ENCODE data around the gene MEA1. TPM values are rescaled to one million over a fixed set of nuclear protein-coding genes. Genes with fewer than 3 reads are reported as not detected.
A peak's percentile ranks its signal among the peaks of the same experiment; 100 is the strongest.

The MEA1 gene
- total and polyA plus RNA-seq, 12 donors = 54.6 to 142 (median 76.3) TPM

- peaks cover 10 to 12% of the 10 kb centered on the region in 2 donors for H3K4me1 ChIP-seq (replicated peaks in 1 of 2)
- H3K27ac ChIP-seq = peak overlapping the region; percentile 34 to 89 (median 87)
- DNase-seq = peak in 3 of 7 donors; percentile 29 to 44 (median 31)
- intact Hi-C loops (cut with DNase I) = no loop called here
- no peaks in the 10 kb centered on the region for H3K27me3 ChIP-seq
- WGBS, 4 donors = 11 to 18% (median 11%) methylated on average over 17 to 22 of the region's 22 CpGs
- H3K9me3 ChIP-seq (replicated peaks in 1 of 3) = no peaks in the 10 kb centered on the region
- peak overlapping the region; percentile 29 to 86 (median 66) for H3K4me3 ChIP-seq
- peaks cover 0 to 48% of the 10 kb centered on the region in 2 donors for H3K36me3 ChIP-seq (replicated peaks in 1 of 2)
- TF ChIP-seq POLR2A (IDR thresholded peaks at IDR 0.05) = no peak
- TF ChIP-seq, protein P1, sequence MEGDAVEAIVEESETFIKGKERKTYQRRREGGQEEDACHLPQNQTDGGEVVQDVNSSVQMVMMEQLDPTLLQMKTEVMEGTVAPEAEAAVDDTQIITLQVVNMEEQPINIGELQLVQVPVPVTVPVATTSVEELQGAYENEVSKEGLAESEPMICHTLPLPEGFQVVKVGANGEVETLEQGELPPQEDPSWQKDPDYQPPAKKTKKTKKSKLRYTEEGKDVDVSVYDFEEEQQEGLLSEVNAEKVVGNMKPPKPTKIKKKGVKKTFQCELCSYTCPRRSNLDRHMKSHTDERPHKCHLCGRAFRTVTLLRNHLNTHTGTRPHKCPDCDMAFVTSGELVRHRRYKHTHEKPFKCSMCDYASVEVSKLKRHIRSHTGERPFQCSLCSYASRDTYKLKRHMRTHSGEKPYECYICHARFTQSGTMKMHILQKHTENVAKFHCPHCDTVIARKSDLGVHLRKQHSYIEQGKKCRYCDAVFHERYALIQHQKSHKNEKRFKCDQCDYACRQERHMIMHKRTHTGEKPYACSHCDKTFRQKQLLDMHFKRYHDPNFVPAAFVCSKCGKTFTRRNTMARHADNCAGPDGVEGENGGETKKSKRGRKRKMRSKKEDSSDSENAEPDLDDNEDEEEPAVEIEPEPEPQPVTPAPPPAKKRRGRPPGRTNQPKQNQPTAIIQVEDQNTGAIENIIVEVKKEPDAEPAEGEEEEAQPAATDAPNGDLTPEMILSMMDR (IDR thresholded peaks at IDR 0.05) = no peak
Measured at GRCh38 chr6:43052842-43053544, 39.2 kb upstream of the MEA1 start.

- peaks cover 10 to 12% of the 10 kb centered on the region in 2 donors for H3K4me1 ChIP-seq (replicated peaks in 1 of 2)
- H3K36me3 ChIP-seq (replicated peaks in 1 of 2) = peaks cover 0 to 47% of the 10 kb centered on the region in 2 donors
- H3K27ac ChIP-seq = peak overlapping the region in 3 of 5 donors; percentile 61 to 89 (median 87)
- no peaks in the 10 kb centered on the region for H3K27me3 ChIP-seq
- TF ChIP-seq POLR2A (IDR thresholded peaks at IDR 0.05) = peak in 1 of 2 donors; percentile 7
- TF ChIP-seq, protein P1 (IDR thresholded peaks at IDR 0.05) = no peak
- intact Hi-C loops (cut with DNase I) = no loop called here
- no peak for DNase-seq
- WGBS, 4 donors = 84 to 95% (median 91%) methylated on average over 13 to 19 of the region's 19 CpGs
- H3K4me3 ChIP-seq = peak overlapping the region in 1 of 4 donors; percentile 64
- no peaks in the 10 kb centered on the region for H3K9me3 ChIP-seq (replicated peaks in 1 of 3)
Measured at GRCh38 chr6:43052225-43052841, 38.6 kb upstream of the MEA1 start.

DNA sequence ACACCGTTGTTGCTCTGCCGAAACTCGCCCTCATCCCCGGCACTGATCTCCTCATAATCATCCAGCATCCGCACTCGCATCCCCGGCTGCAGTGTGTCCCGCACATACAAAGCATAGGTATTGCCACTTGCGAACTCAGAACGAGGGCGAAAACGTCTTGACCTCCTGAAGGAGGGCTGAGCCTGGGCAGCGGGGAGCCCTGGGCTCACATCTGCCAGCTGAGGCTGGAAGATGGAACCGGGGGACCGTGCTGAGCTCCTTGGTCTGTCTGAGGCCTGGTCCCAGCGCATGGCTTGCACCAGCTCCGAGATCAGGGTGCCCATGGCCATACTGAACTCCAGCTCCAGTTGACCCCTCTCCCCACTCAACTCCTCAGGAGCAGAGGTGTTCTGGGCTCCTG, 37.2 kb upstream of the MEA1 start:
- peaks cover 0 to 48% of the 10 kb centered on the region in 2 donors for H3K36me3 ChIP-seq (replicated peaks in 1 of 2)
- 91 to 96% (median 94%) methylated on average over 13 to 17 of the region's 17 CpGs for WGBS, 4 donors
- no peak for DNase-seq
- intact Hi-C loops (cut with DNase I) = no loop called here
- H3K4me3 ChIP-seq = no peak overlapping the region
- no peaks in the 10 kb centered on the region for H3K9me3 ChIP-seq (replicated peaks in 1 of 3)
- no peak overlapping the region for H3K27ac ChIP-seq
- TF ChIP-seq, protein P1 (IDR thresholded peaks at IDR 0.05) = no peak
- H3K27me3 ChIP-seq = no peaks in the 10 kb centered on the region
- peaks cover 10 to 12% of the 10 kb centered on the region in 2 donors for H3K4me1 ChIP-seq (replicated peaks in 1 of 2)

- Histone ChIP-seq H3K27ac (no peak overlapping the region), H3K36me3 (replicated peaks in 1 of 2) (peaks cover 0 to 65% of the 10 kb centered on the region in 2 donors), H3K27me3 (no peaks in the 10 kb centered on the region), H3K4me3 (no peak overlapping the region), H3K4me1 (replicated peaks in 1 of 2) (peaks cover 5 to 10% of the 10 kb centered on the region in 2 donors), H3K9me3 (replicated peaks in 1 of 3) (no peaks in the 10 kb centered on the region)
- 81 to 100% (median 86%) methylated on average over 1 to 7 of the region's 7 CpGs for WGBS, 4 donors
- DNase-seq = no peak
- TF ChIP-seq, protein P1 (IDR thresholded peaks at IDR 0.05) = no peak
- no peak for TF ChIP-seq POLR2A (IDR thresholded peaks at IDR 0.05)
- intact Hi-C loops (cut with DNase I) = no loop called here
Measured at GRCh38 chr6:43047998-43048397, 34.3 kb upstream of the MEA1 start.

Data from adrenal gland (tissue), 12 donors.